Transverse colon (tissue), 4 donors: ENCODE results near the gene MPPED1.

Source experiments
- EP300 ChIP-seq: sonication (generic); formaldehyde crosslinking; IDR thresholded peaks from one replicate; pipeline ENCODE4 v1.6.1; 2017; ENCODE audit warnings: antibody characterized with exemption, low read depth
- POLR2A ChIP-seq: fragments of 450-650 bp; IDR thresholded peaks from one replicate; pipeline ENCODE4 v1.6.1; 2016; ENCODE audit warnings: antibody characterized with exemption, mild to moderate bottlenecking, moderate library complexity
- POLR2AphosphoS5 ChIP-seq, 3 donors: sonication (generic); formaldehyde crosslinking; IDR thresholded peaks; one replicate each; pipeline ENCODE4 v1.6.1; 2016; ENCODE audit warnings: antibody characterized with exemption in 3 of 3
- TF ChIP-seq, protein P1 (sequence below), 5 experiments: fragments of 200-600 bp in 3 of 5; fragments of 450-650 bp in 2 of 5; sonication (generic) in 3 of 5; IDR thresholded peaks; 1 replicate in 2 of 5; 2 replicates in 3 of 5; pipeline ENCODE4 v1.5.1; 2016 to 2017; ENCODE audit warnings: antibody characterized with exemption in 5 of 5, inconsistent platforms in 3 of 5, mild to moderate bottlenecking in 2 of 5, moderate library complexity in 1 of 5

DNA sequence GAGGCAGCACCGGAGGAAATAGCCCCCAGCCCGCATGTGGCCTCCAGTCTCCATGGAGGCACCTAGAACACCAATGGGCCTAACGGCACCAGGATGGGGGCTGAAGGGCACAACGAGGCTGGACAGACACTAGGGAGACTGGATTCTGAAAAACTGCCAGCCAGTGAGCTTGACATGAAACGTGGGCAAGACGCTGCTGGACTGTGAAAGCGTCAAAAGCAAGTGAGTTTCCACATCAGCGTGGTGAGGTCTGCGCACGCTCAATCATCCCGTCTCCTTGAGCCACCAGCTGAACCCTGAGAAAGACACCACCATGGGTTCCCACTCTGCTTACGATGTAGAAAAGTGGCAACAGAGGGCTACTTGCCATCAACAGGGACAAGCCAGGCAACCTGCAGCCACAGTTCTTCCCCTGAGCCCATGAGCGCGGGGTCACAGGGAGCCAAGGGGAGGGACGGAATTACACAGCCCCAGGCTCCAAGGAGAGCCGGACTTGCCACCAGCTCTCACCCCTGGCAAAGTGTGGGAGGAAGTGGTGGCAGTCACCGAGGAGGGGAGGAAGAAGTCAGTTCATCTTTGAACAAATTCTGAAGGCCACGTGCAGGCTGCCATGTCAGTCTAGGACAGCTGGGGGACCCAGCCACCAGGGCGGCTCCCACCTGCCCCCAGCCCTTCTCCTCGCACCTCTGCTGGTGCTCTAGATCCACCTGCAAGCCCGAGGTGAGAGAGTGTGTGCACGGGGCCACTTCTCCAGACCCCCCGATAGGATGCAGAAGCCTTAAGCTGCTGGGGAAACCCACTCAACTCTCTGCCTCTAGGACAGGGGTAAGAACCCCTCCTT is 131.1 kb downstream of the MPPED1 start:
- TF ChIP-seq, protein P1, sequence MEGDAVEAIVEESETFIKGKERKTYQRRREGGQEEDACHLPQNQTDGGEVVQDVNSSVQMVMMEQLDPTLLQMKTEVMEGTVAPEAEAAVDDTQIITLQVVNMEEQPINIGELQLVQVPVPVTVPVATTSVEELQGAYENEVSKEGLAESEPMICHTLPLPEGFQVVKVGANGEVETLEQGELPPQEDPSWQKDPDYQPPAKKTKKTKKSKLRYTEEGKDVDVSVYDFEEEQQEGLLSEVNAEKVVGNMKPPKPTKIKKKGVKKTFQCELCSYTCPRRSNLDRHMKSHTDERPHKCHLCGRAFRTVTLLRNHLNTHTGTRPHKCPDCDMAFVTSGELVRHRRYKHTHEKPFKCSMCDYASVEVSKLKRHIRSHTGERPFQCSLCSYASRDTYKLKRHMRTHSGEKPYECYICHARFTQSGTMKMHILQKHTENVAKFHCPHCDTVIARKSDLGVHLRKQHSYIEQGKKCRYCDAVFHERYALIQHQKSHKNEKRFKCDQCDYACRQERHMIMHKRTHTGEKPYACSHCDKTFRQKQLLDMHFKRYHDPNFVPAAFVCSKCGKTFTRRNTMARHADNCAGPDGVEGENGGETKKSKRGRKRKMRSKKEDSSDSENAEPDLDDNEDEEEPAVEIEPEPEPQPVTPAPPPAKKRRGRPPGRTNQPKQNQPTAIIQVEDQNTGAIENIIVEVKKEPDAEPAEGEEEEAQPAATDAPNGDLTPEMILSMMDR (IDR thresholded peaks at IDR 0.05), result no peak
- TF ChIP-seq POLR2A (no peak), POLR2AphosphoS5 (IDR thresholded peaks at IDR 0.05) (no peak), EP300 (no peak)
